ENCODE measurements around the gene ETF1.

ETF1 gene

DNA sequence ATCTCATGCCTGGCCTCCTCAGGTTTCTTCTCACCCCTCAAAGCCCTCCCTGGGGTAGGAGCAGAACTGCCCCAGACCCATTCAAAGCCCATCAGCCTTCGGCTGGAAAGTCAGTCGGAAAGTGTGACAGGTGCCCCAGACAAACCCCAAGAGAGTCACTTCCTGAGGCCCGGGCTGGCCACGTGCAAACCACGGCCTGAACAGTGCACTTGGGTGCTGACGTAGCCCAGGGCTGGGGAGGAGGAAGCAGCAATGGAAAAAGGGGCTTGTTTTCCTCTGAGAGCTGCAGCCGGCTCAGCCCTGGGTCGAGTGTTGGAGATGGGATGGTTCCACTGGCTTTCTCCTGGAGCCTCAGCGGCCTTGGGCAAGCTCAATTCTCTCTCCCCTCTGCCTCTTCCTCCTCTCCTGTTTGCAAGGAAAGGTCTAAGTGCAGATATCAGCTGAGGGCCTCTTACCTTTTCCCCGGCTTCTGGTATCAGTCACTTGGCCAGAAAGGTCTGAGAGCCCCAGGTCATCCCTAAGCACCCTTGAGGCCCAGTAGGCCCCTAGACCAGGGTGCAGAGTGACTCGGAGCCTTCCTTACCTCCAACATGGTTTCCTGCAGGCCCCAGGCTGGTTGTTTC is 83.6 kb downstream of the ETF1 start:
- DNase-seq = no peak

DNA sequence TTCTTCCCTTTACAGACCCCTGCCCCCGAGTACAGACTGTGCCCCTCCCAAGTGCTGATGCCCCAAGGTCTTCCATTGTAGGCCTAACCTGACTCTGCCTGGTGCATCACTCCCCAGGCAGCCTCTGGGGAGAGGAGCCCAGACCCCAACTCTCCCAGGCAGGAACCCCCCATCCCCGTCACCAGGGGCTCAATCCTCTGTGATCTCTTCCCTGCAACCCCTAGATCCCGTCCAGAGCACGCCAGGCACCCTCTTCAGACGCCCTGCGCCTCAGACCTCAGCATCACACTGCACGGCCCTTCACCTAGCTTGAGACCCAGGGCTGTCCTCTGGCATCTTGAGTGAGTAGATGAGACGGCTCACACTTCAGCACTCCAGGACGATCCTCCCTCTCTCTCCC is 84.2 kb downstream of the ETF1 start:
- DNase-seq = no peak

GRCh38 chr5:138458384-138458783 is 84.7 kb downstream of the ETF1 start:
- no peak for DNase-seq

GRCh38 chr5:138457531-138458275 is 85.3 kb downstream of the ETF1 start:
- no peak for DNase-seq
